Mesenchymal stem cell (in vitro differentiated cells and primary cell): Measurements from ENCODE around the gene VPS9D1.
A peak's percentile ranks its signal among the peaks of the same experiment; 100 is the strongest.

Experiments
- DNase-seq: peaks from one replicate; pipeline ENCODE4 v3.0.0-alpha.2; 2013
- H2AFZ ChIP-seq: one replicate; pipeline ENCODE4 v1.6.1; 2013; ENCODE audit warnings: low read depth, mild to moderate bottlenecking, control low read depth, inconsistent platforms, low read length, moderate library complexity
- H2AK5ac ChIP-seq: 2 replicates; pipeline ENCODE4 v1.6.1; 2013; ENCODE audit warnings: low read length, moderate library complexity, mild to moderate bottlenecking, inconsistent platforms; ENCODE audit not compliant: severe bottlenecking
- H2BK120ac ChIP-seq: one replicate; pipeline ENCODE4 v1.6.1; 2013; ENCODE audit warnings: low read depth, mild to moderate bottlenecking, inconsistent platforms, low read length, moderate library complexity
- H2BK12ac ChIP-seq, 2 experiments: one replicate each; pipeline ENCODE4 v1.6.1; 2013; ENCODE audit warnings: inconsistent platforms in 2 of 2, low read length in 2 of 2, mild to moderate bottlenecking in 2 of 2, moderate library complexity in 2 of 2, control low read depth in 1 of 2
- H2BK15ac ChIP-seq: one replicate; pipeline ENCODE4 v1.6.1; 2013; ENCODE audit warnings: mild to moderate bottlenecking, low read depth, inconsistent platforms; ENCODE audit not compliant: poor library complexity, severe bottlenecking
- H2BK5ac ChIP-seq: 2 replicates; pipeline ENCODE4 v1.6.1; 2013; ENCODE audit warnings: low read depth, mild to moderate bottlenecking, low read length, control low read depth, inconsistent platforms; ENCODE audit not compliant: poor library complexity, severe bottlenecking
- H3K14ac ChIP-seq, 2 experiments: one replicate each; pipeline ENCODE4 v1.6.1; 2013; ENCODE audit warnings: inconsistent platforms in 2 of 2, low read length in 2 of 2, control low read depth in 1 of 2, mild to moderate bottlenecking in 1 of 2, moderate library complexity in 1 of 2
- H3K18ac ChIP-seq, 2 experiments: one replicate each; pipeline ENCODE4 v1.6.1; 2013; ENCODE audit warnings: inconsistent platforms in 2 of 2, low read length in 2 of 2, control low read depth in 1 of 2, low read depth in 1 of 2, mild to moderate bottlenecking in 1 of 2
- H3K23ac ChIP-seq, 2 experiments: one replicate each; pipeline ENCODE4 v1.6.1; 2013; ENCODE audit warnings: inconsistent platforms in 2 of 2, low read length in 2 of 2, mild to moderate bottlenecking in 2 of 2, moderate library complexity in 2 of 2, control low read depth in 1 of 2
- H3K27ac ChIP-seq: 2 replicates; pipeline ENCODE4 v1.5.1; 2013; ENCODE audit warnings: mild to moderate bottlenecking, moderate library complexity, low read length, control low read depth, inconsistent platforms; ENCODE audit not compliant: poor library complexity, severe bottlenecking
- H3K27me3 ChIP-seq, 2 experiments: 2 replicates each; pipeline versions ENCODE4 v1.6.1 to v1.7.0; 2013; ENCODE audit warnings: low read length in 2 of 2, mild to moderate bottlenecking in 2 of 2, moderate library complexity in 2 of 2, control low read depth in 1 of 2, inconsistent platforms in 1 of 2; ENCODE audit not compliant: control insufficient read depth in 1 of 2, insufficient read depth in 1 of 2
- H3K36me3 ChIP-seq, 2 experiments: 2 replicates each; pipeline versions ENCODE4 v1.6.1 to v1.7.0; 2013; ENCODE audit warnings: low read length in 2 of 2, control low read depth in 1 of 2, inconsistent platforms in 1 of 2, low read depth in 1 of 2, mild to moderate bottlenecking in 1 of 2; ENCODE audit not compliant: insufficient read depth in 2 of 2, control insufficient read depth in 1 of 2
- H3K4ac ChIP-seq, 2 experiments: one replicate each; pipeline ENCODE4 v1.6.1; 2013; ENCODE audit warnings: inconsistent platforms in 2 of 2, low read length in 2 of 2, mild to moderate bottlenecking in 2 of 2, moderate library complexity in 2 of 2, control low read depth in 1 of 2, low read depth in 1 of 2
- H3K4me1 ChIP-seq: 2 replicates; pipeline ENCODE4 v1.6.1; 2013; ENCODE audit warnings: low read depth, low read length, control low read depth; ENCODE audit not compliant: control insufficient read depth, insufficient read depth
- H3K4me2 ChIP-seq: 2 replicates; pipeline ENCODE4 v1.6.1; 2013; ENCODE audit warnings: low read length, mild to moderate bottlenecking, inconsistent platforms; ENCODE audit not compliant: poor library complexity, severe bottlenecking
- H3K4me3 ChIP-seq, 2 experiments: 2 replicates each; pipeline versions ENCODE4 v1.5.1 to v1.7.0; 2013; ENCODE audit warnings: low read length in 2 of 2, mild to moderate bottlenecking in 2 of 2, control low read depth in 1 of 2, low read depth in 1 of 2; ENCODE audit not compliant: insufficient read depth in 1 of 2
- H3K79me1 ChIP-seq: replicated peaks from 2 replicates; pipeline ENCODE4 v1.6.1; 2013; ENCODE audit warnings: mild to moderate bottlenecking, control low read depth, low read length, inconsistent platforms; ENCODE audit not compliant: poor library complexity, severe bottlenecking
- H3K9ac ChIP-seq: 2 replicates; pipeline ENCODE4 v1.7.0; 2013; ENCODE audit warnings: mild to moderate bottlenecking, low read length, moderate library complexity
- H3K9me3 ChIP-seq: 2 replicates; pipeline ENCODE4 v1.7.0; 2013; ENCODE audit warnings: mild to moderate bottlenecking, low read length; ENCODE audit not compliant: control insufficient read depth
- H4K8ac ChIP-seq: one replicate; pipeline ENCODE4 v1.6.1; 2013; ENCODE audit warnings: inconsistent platforms, mild to moderate bottlenecking, low read length, moderate library complexity
- H4K91ac ChIP-seq: one replicate; pipeline ENCODE4 v1.6.1; 2013; ENCODE audit warnings: mild to moderate bottlenecking, low read length, inconsistent platforms
- WGBS: methylation state at CpG from one replicate; pipeline ENCODE4 v1.1.7; 2013; ENCODE audit warnings: mixed read lengths; 5-methylcytosine and 5-hydroxymethylcytosine counted together

The VPS9D1 gene

GRCh38 chr16:89764711-89765201 lies 44.1 kb upstream of the VPS9D1 start:
- 93% methylated on average over 18 of the region's 18 CpGs for WGBS
- Histone ChIP-seq H3K4ac (no peak overlapping the region), H3K23ac (no peak overlapping the region), H2BK12ac (no peak overlapping the region), H3K4me1 (no peaks in the 10 kb centered on the region), H3K4me3 (no peak overlapping the region), H3K14ac (no peak overlapping the region), H3K27ac (no peak overlapping the region), H2AFZ (no peak overlapping the region), H3K4me2 (no peak overlapping the region), H3K27me3 (no peaks in the 10 kb centered on the region), H3K36me3 (peaks cover 3 to 33% of the 10 kb centered on the region in 2 experiments), H3K79me1 (peaks cover 2% of the 10 kb centered on the region), H2BK15ac (no peak overlapping the region), H4K91ac (no peak overlapping the region), H2AK5ac (no peak overlapping the region), H3K18ac (no peak overlapping the region), H2BK5ac (no peak overlapping the region), H3K9ac (peak overlapping the region; percentile 37), H3K9me3 (no peaks in the 10 kb centered on the region), H2BK120ac (no peak overlapping the region), H4K8ac (no peak overlapping the region)
- peak; percentile 38 for DNase-seq

GRCh38 chr16:89761304-89761922 lies 40.7 kb upstream of the VPS9D1 start:
- Histone ChIP-seq H2BK5ac (no peak overlapping the region), H3K4me1 (no peaks in the 10 kb centered on the region), H3K14ac (no peak overlapping the region), H3K27me3 (no peaks in the 10 kb centered on the region), H3K4ac (no peak overlapping the region), H2BK15ac (no peak overlapping the region), H3K79me1 (peaks cover 4% of the 10 kb centered on the region), H2BK120ac (no peak overlapping the region), H3K36me3 (peaks cover 6 to 29% of the 10 kb centered on the region in 2 experiments), H3K9ac (no peak overlapping the region), H2AK5ac (no peak overlapping the region), H2AFZ (no peak overlapping the region), H3K4me2 (no peak overlapping the region), H4K8ac (no peak overlapping the region), H3K4me3 (no peak overlapping the region), H3K23ac (no peak overlapping the region), H3K18ac (no peak overlapping the region), H3K9me3 (no peaks in the 10 kb centered on the region), H3K27ac (no peak overlapping the region), H2BK12ac (no peak overlapping the region), H4K91ac (no peak overlapping the region)
- 95% methylated on average over 17 of the region's 17 CpGs for WGBS
- DNase-seq = no peak

GRCh38 chr16:89759746-89760340 lies 39.1 kb upstream of the VPS9D1 start:
- H3K4me2 ChIP-seq = no peak overlapping the region
- H3K36me3 ChIP-seq = peaks cover 6 to 29% of the 10 kb centered on the region in 2 experiments
- H3K18ac ChIP-seq = no peak overlapping the region
- H3K4ac ChIP-seq = no peak overlapping the region
- no peak overlapping the region for H2BK15ac ChIP-seq
- H2AFZ ChIP-seq = no peak overlapping the region
- no peak overlapping the region for H2BK120ac ChIP-seq
- H3K23ac ChIP-seq = no peak overlapping the region
- H3K4me1 ChIP-seq = peaks cover 2% of the 10 kb centered on the region
- no peak overlapping the region for H2BK5ac ChIP-seq
- H3K27ac ChIP-seq = no peak overlapping the region
- H3K27me3 ChIP-seq = no peaks in the 10 kb centered on the region
- H3K79me1 ChIP-seq = peaks cover 6% of the 10 kb centered on the region
- no peak overlapping the region for H4K91ac ChIP-seq
- no peak overlapping the region for H3K4me3 ChIP-seq
- no peak overlapping the region for H4K8ac ChIP-seq
- 92% methylated on average over 26 of the region's 26 CpGs for WGBS
- H3K14ac ChIP-seq = no peak overlapping the region
- no peaks in the 10 kb centered on the region for H3K9me3 ChIP-seq
- H2BK12ac ChIP-seq = no peak overlapping the region
- DNase-seq = no peak
- no peak overlapping the region for H3K9ac ChIP-seq
- no peak overlapping the region for H2AK5ac ChIP-seq

- H3K4ac ChIP-seq = no peak overlapping the region
- no peaks in the 10 kb centered on the region for H3K27me3 ChIP-seq
- H2BK15ac ChIP-seq = no peak overlapping the region
- H2BK12ac ChIP-seq = no peak overlapping the region
- H3K18ac ChIP-seq = no peak overlapping the region
- H3K23ac ChIP-seq = no peak overlapping the region
- H3K4me2 ChIP-seq = no peak overlapping the region
- 96% methylated on average over 10 of the region's 10 CpGs for WGBS
- no peak overlapping the region for H3K14ac ChIP-seq
- H3K9me3 ChIP-seq = no peaks in the 10 kb centered on the region
- DNase-seq = no peak
- H4K91ac ChIP-seq = no peak overlapping the region
- peaks cover 4% of the 10 kb centered on the region for H3K79me1 ChIP-seq
- no peak overlapping the region for H2AFZ ChIP-seq
- no peak overlapping the region for H3K9ac ChIP-seq
- H3K4me1 ChIP-seq = no peaks in the 10 kb centered on the region
- peaks cover 15 to 25% of the 10 kb centered on the region in 2 experiments for H3K36me3 ChIP-seq
- no peak overlapping the region for H3K4me3 ChIP-seq
- H3K27ac ChIP-seq = no peak overlapping the region
- no peak overlapping the region for H2BK5ac ChIP-seq
- H2AK5ac ChIP-seq = no peak overlapping the region
- H4K8ac ChIP-seq = no peak overlapping the region
- no peak overlapping the region for H2BK120ac ChIP-seq
Observed at GRCh38 chr16:89749637-89750036, 28.9 kb upstream of the VPS9D1 start.
